HG03108 (cell line): ENCODE results near the gene CNOT6.
"Not testable (repeated sequence)": the region's sequence is repeated elsewhere in the genome, so short reads cannot be mapped to it uniquely, and the experiment has no call there.

Experiments used
- ATAC-seq: cut with Tn5 transposase; IDR thresholded peaks from one replicate; pipeline ENCODE4 v1.9.1; 2021; ENCODE audit warnings: moderate library complexity; ENCODE audit not compliant: unreplicated experiment

The CNOT6 gene

DNA sequence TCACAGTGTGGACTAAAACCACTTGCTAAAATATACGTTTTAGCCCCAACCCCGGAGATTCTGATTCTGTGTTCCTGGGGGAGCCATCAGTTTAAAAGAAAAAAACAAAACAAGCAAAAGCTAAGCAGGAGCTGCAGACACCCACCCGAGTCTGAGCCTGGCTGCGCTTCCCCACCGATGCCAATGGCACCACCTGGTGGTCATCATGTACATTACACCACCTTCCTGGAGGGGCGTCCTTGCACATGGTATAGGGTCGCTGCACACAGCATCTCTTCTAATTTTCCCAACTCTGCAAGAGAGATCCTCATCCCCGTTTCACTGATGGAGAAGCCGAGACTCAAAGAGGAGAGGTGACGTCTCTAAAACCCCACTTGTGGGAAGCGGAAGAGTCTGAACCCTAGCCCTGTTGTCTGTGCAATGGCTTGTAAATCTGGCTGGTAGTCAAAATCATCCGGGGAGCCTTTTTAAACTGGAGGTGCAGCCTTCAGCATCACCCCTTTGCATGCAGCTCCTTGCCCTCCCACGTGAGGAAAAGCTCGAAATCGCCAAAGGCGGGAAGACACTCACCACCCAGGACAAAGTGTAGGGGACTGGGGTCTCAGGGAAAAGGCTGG is 23.1 kb upstream of the CNOT6 start:
- no peak for ATAC-seq

DNA sequence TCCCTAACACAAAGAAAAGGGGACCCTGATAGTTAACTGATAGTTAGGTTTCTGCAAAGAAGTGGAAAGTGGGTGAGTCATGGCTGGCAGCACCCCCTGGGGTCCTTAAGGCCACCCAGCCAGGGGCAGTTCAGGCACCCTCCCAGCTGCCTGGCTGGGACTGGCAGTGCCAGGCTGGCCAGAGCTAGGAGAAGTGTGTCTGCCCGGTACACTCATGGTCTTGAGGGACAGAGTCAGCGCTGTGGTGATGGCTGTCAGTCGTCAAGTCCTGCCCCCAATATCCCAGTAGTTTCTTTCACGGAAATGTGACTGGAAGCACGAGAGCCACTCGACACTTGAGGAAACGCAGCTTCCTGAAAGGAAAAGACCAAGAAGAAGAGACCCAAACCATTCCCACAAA is 22.3 kb upstream of the CNOT6 start:
- no peak for ATAC-seq

DNA sequence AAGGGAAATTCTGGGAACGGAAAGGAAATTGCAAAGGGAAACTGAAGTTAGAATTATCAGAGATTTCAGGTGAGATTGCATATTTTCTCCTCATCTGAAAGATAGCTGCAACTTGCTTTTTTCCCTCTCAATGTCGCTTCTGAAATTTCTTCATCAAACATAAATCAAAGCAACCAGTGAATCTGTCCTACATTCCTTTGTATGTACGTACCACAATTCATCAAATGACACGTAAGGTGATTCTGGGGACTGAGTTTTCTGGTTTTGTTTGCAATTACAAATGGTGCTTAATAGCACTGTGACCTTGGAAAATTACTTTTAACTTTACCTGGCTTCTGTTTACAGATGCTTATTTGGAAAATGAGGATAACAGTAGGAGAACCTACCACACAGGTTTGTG is 21.9 kb upstream of the CNOT6 start:
- no peak for ATAC-seq

DNA sequence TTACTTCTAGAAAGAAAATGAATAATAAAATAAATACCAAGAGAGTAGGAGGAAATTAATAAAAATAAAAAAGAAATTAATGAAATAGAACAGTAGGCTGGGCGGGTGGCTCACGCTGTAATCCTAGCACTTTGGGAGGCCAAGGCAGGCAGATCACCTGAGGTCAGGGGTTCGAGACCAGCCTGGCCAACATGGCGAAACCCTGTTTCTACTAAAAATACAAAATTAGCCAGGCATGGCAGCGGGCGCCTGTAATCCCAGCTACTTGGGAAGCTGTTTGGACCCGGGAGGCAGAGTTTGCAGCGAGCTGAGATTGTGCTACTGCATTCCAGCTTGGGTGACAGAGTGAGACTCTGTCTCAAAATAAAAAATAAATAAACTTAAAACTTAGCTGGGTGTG is 20.8 kb upstream of the CNOT6 start:
- ATAC-seq = not testable (repeated sequence)

DNA sequence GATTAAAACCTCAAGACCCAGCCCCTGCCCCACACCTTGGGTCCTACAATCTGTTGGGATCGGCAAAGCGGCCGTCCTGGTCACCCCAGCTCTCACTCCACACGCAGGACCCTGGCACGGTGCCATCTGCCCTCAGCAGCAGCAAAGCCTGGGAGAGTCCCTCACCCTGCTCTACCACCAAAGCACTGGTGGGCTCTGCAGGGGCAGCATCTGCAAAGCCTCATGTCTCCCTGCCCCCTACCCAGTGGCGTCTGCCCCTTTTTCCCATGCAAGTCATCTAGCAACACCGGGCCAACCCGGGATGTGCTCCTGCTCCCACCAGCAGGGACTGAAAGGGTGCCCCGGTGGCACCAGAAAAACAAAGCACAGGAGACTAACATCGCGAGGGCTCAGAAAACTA is 19.6 kb upstream of the CNOT6 start:
- no peak for ATAC-seq

DNA sequence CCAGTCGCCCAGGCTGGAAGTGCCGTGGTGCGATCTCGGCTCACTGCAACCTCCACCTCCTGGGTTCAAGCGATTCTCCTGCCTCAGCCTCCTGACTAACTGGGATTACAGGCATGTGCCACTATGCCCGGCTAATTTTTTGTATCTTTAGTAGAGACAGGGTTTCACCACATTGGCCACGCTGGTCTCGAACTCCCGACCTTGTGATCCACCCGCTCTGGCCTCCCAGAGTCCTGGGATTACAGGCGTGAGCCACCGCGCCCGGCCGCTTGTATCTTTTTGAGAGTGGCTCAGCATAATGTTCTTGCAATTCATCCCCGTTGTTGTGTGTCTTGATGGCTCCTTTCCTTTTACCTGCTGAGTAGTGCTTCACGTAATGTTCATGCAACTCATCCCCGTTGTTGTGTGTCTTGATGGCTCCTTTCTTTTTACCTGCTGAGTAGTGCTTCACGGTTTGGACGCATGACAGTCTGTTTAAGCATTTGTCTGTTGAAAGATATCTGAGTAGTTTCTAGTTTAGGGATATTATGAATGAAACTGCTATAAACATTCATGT is 18.1 kb upstream of the CNOT6 start:
- ATAC-seq = not testable (repeated sequence)

DNA sequence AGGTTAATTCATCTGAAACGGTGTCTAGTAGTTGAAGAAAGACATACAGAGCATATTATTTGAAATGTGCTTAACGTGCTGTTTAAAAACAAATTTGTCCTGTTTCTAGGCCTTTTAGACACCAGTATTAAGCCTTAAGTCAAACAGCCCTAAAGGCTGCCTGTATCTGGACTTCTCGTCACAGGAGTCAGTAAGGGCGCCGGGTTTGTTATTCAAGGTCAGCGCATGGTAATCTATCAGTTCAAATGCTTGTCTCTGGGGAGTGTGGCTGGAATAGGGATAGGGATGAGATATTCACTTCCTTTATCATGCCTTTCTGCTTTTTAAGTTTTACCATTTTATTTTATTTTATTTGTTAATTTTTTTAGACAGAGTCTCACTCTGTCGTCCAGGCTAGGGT is 9.4 kb upstream of the CNOT6 start:
- no peak for ATAC-seq

DNA sequence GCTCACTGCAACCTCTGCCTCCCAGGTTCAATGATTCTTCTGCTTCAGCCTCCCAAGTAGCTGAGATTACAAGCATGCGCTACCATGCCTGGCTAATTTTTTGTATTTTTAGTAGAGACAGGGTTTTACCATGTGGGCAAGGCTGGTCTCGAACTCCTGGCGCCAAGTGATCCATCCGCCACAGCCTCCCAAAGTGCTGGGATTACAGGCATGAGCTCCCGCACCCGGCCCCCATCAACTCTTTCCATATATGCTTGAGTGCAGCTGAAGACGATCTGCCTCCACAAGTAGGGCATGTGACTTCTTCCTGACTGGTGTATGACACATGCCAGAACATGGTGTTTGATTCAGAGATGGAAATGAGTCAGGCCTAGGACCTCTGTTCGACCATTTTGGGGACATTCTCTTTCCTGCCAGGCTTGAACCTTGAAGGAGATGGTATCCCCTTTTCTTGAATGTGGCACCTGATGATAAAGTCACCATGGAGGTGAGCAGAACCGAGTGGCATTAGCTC is 7.5 kb upstream of the CNOT6 start:
- ATAC-seq = no peak

DNA sequence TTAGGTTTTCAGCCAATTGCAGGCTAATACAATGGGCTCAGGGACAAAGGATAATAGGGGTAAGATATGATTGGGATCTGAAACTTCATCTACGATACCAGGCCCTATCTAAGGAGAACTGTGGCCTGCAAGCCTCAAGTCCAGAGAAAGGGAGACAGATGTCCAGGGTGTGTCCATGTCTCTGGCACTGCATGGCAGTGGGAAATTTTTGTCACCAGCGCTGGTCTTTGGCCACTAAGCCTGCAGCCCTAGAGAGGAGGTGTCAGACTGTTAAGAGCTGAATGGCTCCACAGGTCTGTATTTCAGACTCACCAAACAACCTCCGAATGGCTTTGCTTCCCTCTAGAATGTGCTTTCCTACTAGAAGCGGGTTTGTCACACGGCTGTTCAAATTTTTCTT is 6.6 kb upstream of the CNOT6 start:
- ATAC-seq = no peak

DNA sequence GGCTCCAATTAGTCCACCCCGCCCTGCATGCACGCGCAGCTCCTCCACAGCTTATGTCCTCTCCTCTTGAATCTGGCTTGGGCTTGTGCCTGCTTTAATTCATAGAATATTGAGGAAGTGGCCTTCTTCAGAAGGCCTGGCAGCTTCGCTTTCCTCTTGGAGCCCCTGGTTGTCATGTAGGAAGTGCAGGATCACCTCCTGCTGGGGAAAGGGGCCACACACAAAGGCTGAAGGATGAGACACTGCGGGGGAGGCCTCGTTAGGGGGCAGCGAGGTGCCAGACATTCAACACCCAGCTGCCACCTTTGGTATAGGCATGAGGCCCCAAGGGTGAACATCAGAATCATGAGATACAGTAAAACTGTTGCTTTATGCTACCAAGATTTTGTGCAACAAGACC is 2.7 kb upstream of the CNOT6 start:
- ATAC-seq = no peak

DNA sequence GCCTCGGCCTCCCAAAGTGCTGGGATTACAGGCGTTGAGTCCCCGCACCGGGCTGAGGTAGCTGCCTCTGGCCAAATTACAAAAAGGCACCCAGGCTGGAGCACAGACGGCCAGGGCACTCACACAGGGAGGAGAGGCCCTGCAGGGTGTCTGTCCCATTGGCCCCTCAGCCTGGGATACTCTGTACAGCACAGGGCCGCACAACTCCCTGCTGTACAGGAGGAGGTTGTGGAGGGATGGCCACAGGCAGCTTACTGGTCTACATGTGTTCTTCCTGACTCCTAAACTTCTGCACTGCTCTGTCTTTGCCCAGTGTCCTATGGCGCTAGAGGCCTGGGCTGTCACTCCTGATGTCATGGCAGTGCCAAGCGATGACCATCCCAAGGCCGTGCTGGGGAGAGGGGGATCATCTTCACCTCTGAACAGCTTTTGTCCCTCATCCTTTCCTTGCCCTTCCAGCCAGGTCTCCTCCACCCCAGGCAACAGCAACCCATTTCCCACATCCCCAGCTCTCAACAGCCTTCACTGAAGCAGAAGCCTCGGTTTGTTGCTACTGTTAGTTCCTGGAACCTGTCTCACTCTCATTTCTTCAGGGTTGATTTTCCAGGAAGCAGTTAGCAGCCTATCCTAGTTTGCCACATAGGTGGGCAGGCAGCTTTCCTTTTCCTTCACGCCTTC is 1.8 kb upstream of the CNOT6 start:
- no peak for ATAC-seq

DNA sequence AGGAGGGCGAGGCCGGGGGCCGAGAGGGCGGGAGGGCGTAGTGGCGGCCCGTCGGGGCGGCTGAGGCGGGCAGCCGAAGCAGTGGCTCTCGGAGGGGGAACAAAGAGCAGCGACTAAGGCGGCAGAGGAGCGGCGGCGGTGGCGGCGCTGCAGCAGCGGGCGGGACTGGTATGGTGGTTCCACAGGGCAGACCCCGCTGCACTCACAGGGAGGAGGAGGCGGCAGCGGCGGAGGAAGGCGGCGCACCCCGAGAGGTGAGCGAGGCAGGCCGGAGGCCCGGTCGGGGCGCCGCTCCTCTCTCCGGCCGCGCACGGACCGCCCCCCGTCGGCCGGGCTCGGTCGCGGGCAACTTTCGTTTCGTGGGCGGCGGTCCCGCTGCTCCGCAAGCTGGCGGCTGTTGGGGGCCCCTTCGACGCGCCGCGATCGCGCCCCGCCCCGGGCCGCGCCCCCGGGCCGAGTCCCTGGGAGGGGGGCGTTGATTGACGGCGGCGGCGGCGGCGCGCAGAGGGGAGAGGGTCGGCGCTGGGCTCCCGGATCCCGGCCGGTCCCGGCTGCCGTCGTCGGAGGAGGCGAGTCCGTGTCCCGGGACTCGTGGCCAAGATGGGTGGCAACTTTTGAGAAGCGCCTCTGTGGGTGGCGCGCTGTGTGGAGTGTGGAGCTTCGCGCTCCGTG is 467 bp downstream of the CNOT6 start:
- peak; percentile 29 for ATAC-seq

DNA sequence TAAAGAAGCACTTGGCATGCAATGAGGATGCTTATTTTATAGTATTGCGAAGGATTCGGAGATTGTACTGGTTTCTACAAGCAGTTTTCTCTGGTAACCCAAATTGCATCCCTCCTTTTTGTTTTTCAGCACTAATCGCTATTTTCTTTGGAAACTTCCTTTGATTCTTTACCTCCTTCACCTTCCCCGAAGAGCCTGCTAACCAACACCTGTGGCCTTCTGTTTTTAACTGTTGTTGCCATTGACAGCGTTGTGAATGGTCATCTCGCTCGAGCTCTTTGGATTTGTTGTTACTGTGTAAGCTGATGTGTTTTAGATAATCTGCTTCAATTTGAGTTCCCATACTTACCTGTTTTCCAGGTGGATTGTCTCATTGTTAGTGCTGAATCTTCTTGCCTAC is 1.1 kb downstream of the CNOT6 start:
- no peak for ATAC-seq

DNA sequence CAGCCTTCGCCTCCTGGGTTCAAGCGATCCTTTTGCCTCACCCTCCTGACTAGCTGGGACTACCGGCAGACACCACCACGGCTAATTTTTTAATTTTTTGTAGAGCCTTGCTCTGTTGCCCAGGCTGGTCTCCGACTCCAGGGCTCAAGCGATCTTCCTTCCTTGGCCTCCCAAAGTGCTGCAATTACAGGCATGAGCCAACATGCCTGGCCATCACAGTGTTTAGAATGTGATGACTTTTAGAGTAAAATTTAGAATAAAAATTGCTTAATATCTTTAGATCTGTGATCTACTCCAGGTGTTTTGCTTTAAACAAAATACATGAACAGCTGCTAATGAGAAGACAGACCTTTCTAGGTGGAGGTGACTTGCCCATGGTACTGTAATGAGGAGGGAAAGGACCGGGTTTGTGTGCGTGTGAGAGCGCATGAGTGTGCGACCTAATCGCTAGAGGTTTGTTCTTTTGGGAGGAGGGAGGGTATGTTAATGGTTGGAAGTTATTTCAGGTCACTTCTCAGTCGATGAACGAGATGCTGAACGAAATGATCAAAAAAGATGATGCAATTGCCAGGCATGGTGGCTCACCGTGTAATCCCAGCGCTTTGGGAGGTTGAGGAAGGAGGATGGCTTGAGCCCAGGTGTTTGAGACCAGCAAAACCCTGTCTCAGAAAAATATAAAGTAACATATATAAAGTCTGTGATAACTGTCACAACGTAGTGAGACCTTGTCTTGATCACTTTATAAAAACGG is 2.0 kb downstream of the CNOT6 start:
- no peak for ATAC-seq

DNA sequence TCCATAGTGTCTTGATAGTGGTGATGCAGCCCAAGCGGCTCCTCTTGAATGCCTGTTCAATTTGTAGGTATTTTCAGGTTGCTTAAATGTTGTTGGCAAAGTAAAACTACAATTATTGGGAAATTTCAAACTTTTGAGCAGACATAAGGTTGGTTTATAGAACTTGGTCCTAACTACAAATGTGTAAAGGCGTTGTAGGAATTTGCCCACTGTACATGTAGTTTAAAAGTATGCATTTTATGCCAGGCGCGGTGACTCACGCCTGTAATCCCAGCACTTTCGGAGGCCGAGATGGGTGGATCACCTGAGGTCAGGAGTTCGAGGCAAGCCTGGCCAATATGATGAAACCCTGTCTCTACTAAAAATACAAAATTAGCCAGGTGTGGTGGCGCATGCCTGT is 2.6 kb downstream of the CNOT6 start:
- not testable (repeated sequence) for ATAC-seq

DNA sequence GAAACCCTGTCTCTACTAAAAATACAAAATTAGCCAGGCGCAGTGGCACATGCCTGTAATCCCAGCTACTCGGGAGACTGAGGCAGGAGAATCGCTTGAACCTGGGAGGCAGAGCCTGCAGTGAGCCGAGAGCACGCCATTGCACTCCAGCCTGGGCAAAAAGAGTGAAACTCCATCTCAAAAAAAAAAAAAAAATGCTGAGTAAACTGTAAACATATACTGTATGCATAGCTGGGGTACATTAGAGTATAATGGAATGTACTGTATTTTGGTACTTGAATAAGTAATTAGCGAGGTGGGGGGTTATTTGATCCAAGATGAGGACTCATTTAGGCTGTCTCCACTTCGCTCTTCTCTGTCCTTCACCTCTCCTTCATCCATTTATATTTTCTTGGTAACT is 3.7 kb downstream of the CNOT6 start:
- not testable (repeated sequence) for ATAC-seq

DNA sequence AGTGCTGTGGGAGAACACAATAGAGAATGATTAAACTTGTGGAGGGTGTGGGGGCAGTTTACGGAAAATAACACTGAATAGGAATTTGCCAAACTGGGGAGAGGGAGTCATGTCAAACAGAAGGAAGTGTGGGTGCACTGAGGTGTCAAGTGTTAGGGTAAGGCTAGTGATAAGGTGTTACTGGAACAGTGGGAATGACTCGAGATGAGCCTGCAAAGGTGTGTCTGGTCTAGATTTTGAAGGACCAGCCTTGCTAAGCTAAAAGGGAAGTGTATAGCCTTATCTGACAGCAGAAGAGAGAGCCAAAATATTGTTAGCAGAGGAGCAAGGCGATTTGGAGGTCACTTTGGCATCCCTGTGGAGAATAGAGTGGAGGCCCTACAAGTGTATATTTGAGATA is 4.2 kb downstream of the CNOT6 start:
- no peak for ATAC-seq

DNA sequence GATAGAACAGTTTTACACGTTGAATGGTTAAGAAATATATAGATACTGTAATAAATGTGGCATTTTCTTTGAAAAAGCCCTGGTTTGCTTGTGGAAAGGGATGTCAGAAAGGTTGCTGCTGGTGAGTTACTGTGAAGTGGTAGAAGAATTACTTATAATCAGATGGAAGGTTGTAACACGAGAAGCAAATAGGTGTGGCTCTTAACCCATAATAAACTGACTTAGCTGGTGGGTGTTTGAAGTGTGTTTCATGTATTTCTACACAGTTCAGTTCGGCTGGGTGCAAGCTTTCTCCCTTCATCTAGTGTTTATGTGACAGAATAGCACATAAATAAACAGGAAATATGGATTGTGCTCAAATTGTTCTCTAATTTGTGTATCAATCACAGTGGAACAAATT is 5.5 kb downstream of the CNOT6 start:
- ATAC-seq = no peak

DNA sequence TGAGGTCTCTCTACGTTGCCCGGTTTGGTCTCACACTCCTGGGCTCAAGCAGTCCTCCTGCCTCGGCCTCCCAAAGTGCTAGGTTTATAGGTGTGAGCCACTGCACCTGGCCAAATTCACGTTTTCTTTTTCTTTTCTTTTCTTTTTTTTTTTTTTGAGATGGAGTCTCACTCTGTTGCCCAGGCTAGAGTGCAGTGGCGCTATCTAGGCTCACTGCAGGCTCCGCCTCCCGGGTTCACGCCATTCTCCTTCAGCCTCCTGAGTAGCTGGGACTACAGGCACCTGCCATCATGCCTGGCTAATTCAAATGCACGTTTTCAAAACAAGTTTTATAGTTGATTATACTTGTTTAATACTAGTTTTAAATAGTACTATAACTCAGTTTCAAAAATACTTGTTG is 6.1 kb downstream of the CNOT6 start:
- not testable (repeated sequence) for ATAC-seq

DNA sequence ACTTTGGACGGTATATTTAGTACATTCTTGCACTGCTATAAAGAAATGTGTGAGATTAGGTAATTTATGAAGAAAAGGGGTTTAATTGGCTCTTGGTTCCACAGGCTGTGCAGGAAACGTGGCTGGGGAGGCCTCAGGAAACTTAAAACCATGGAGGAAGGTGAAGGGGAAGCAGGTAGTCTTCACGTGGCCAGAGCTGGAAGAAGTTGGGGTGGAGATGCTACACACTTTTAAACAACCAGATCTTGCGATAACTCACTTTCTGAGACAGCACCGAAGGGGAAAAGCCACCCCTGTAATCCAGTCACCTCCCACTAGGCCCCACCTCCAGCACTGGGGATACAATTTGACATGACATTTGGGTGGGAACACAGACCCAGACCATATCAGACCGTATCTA is 13.5 kb downstream of the CNOT6 start:
- no peak for ATAC-seq

DNA sequence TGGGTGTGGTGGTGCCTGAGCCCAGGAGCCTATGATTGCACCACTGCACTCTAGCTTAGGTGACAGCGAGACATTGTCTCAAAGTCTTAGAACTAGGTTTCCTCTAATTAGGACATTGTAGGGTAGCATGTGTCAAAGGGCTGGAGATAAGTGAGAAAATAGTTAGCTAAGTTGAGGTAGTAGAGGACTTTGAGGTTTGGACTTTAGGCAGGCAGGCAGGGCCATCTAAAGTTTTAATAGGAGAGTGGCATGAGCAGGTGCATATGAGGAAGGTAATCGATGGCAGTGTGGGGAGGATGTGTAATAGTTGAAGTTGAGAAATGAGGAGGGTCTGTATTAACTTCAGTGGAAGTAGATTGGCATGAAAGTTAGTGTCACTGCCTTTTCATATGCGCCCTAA is 21.1 kb downstream of the CNOT6 start:
- ATAC-seq = no peak
